Colonic mucosa (tissue), 4 donors: ENCODE results near the gene VDAC1. TPM values are rescaled to one million over a fixed set of nuclear protein-coding genes. Genes with fewer than 3 reads are reported as not detected.

Experiments used
- DNase-seq: peaks from one replicate; pipeline ENCODE4 v3.0.0-alpha.2; 2020
- H3K27ac ChIP-seq: fragments of 200-600 bp; one replicate; pipeline ENCODE4 v1.8.0; 2021
- H3K27me3 ChIP-seq: fragments of 200-600 bp; one replicate; pipeline ENCODE4 v1.8.0; 2021
- H3K36me3 ChIP-seq: fragments of 200-600 bp; one replicate; pipeline ENCODE4 v1.8.0; 2021
- H3K4me1 ChIP-seq: fragments of 200-600 bp; one replicate; pipeline ENCODE4 v1.8.0; 2021; ENCODE audit warnings: mild to moderate bottlenecking
- H3K4me3 ChIP-seq: fragments of 200-600 bp; one replicate; pipeline ENCODE4 v1.8.0; 2021
- H3K9ac ChIP-seq, 2 donors: one replicate each; pipeline ENCODE4 v1.7.0; 2013; ENCODE audit warnings: control low read depth in 2 of 2, low read depth in 2 of 2, low read length in 2 of 2
- H3K9me3 ChIP-seq: fragments of 200-600 bp; one replicate; pipeline ENCODE4 v1.8.0; 2021
- intact Hi-C: fragments of 100-400 bp; cut with DNase I; formaldehyde crosslinking; loops from one replicate; pipeline ENCODE4 v1.14.1; 2022
- total RNA-seq, 2 donors: library from RNA; stranded (reverse); fragmentation: NEBNext Ultra II Directional in 1 of 2; extraction: Animal tissue kit (Norgen Biotek cat#: 25700) in 1 of 2; gene quantifications; one replicate each; pipeline ENCODE4 v1.2.1, GENCODE V29; 2021
- TF ChIP-seq, protein P1 (sequence below): fragments of 200-600 bp; IDR thresholded peaks from one replicate; pipeline ENCODE4 v1.8.0; 2022; ENCODE audit warnings: antibody characterized with exemption, mild to moderate bottlenecking
- donor health status: healthy.
- donor health status: DM: no; HTN: no; CAD: no.
- donor health status: DM: no; HTN: no; CAD: no.

VDAC1 gene
- total RNA-seq, 2 donors from 2014 or later: 297 to 306 TPM

DNA sequence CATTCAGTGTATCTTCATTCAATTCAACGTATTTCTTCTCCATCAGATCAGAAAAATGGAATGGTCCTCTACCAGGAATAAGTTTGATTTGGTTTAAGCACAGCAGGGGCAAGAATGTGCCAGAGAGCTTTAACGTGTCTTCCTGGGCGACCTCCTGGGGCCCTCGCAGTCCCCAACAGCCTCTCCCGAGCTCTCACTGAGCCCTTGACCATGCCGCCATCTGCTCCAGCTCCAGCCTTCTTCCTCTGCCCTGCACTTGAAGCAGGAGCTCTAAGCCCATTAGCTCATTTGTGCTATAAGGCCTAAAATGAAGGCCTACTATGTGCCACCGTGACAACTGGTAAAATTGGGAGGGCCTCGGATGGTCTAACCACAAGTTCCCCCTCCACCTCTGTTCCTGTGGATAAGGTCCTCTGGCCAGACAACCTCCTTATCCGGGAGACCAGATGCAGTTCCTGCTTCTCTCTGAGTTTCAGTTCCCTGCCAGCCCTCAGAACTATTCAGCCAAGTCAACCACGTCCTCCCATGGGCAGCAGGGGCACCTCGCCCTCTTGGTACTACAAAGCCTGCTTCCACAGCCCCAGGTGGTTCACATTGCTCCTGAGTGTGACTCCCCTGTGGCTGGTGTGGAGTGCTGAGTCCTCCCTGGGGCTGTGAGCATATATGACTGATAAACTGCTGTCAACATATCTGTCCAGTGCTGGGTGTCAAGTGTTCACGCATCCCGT lies 72.2 kb downstream of the VDAC1 start:
- Histone ChIP-seq H3K4me1 (no peaks in the 10 kb centered on the region), H3K9ac (no peak overlapping the region), H3K27ac (no peak overlapping the region), H3K36me3 (no peaks in the 10 kb centered on the region), H3K27me3 (no peaks in the 10 kb centered on the region), H3K9me3 (no peaks in the 10 kb centered on the region), H3K4me3 (no peak overlapping the region)
- TF ChIP-seq, protein P1, sequence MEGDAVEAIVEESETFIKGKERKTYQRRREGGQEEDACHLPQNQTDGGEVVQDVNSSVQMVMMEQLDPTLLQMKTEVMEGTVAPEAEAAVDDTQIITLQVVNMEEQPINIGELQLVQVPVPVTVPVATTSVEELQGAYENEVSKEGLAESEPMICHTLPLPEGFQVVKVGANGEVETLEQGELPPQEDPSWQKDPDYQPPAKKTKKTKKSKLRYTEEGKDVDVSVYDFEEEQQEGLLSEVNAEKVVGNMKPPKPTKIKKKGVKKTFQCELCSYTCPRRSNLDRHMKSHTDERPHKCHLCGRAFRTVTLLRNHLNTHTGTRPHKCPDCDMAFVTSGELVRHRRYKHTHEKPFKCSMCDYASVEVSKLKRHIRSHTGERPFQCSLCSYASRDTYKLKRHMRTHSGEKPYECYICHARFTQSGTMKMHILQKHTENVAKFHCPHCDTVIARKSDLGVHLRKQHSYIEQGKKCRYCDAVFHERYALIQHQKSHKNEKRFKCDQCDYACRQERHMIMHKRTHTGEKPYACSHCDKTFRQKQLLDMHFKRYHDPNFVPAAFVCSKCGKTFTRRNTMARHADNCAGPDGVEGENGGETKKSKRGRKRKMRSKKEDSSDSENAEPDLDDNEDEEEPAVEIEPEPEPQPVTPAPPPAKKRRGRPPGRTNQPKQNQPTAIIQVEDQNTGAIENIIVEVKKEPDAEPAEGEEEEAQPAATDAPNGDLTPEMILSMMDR: no peak
- intact Hi-C loops: no loop called here
- no peak for DNase-seq

DNA sequence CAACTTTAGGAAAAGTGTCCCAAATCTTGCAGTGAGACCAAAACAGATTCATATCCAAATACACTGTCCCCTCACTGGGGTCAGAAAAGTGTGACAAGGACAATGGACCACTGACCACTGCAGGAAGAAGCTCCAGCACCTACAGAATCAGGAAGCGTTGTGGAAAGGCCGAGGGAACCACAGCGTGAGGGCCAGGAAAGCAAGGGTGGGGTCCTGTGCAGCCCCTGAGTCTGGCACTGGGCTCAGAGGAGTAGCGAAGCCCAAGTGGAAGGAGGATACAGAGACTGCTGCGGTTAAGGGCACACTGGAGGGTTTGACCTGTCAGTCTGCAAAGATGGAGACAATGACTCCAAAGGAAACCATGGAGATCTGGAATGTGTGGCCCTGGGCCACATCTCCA lies 73.2 kb downstream of the VDAC1 start:
- intact Hi-C loops: no loop called here
- Histone ChIP-seq H3K36me3 (no peaks in the 10 kb centered on the region), H3K27me3 (no peaks in the 10 kb centered on the region), H3K4me3 (no peak overlapping the region), H3K9ac (no peak overlapping the region), H3K27ac (no peak overlapping the region), H3K4me1 (no peaks in the 10 kb centered on the region), H3K9me3 (no peaks in the 10 kb centered on the region)
- TF ChIP-seq, protein P1: no peak
- DNase-seq: no peak

- Histone ChIP-seq H3K9me3 (no peaks in the 10 kb centered on the region), H3K9ac (no peak overlapping the region), H3K4me3 (no peak overlapping the region), H3K36me3 (no peaks in the 10 kb centered on the region), H3K27ac (no peak overlapping the region), H3K4me1 (no peaks in the 10 kb centered on the region), H3K27me3 (no peaks in the 10 kb centered on the region)
- TF ChIP-seq, protein P1: no peak
- intact Hi-C loops: no loop called here
- DNase-seq: no peak
Observed at GRCh38 chr5:133930813-133931090, 74.0 kb downstream of the VDAC1 start.

DNA sequence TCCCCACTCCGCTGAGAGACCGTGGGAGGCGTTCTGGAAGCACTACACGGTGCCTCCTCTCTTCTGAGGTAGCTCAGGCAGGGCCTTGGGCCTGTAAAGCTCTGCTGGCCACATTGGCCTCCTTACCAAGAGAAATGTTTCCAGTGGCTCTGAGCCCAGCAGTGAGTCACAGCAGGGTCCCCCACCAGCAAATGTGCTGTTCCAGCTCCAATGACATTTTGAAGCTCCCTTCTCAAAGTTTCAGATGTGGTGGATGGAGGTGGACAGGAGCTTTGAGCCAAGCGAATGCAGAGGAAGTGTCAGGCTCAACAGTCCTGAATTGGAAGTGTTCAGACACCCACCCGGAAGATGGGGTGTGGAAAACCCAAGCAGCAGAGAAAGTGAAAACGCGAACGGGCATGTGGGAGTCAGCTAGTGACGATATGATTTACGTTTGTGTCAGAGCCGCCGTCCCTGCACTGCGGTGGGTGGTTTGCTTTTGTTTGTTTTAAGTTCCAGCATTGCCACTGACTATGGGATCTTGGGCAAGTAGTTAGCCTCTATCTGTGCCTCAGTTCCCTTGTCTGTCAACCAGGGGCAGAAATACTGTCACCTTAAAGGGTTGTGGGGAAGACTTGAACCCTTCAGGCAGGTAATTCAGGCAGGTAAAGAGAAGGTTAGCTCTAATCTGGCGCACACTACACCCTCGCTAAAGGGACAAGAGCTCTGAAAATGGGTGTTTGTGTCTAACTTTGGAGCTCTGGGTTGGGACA lies 74.5 kb downstream of the VDAC1 start:
- peak overlapping the region in 1 of 2 donors; percentile 7 for H3K9ac ChIP-seq
- H3K27me3 ChIP-seq: no peaks in the 10 kb centered on the region
- TF ChIP-seq, protein P1: no peak
- no peak overlapping the region for H3K27ac ChIP-seq
- no peaks in the 10 kb centered on the region for H3K4me1 ChIP-seq
- intact Hi-C loops: no loop called here
- no peak overlapping the region for H3K4me3 ChIP-seq
- no peak for DNase-seq
- no peaks in the 10 kb centered on the region for H3K9me3 ChIP-seq
- H3K36me3 ChIP-seq: no peaks in the 10 kb centered on the region

- no peaks in the 10 kb centered on the region for H3K4me1 ChIP-seq
- no peak for DNase-seq
- intact Hi-C loops: no loop called here
- no peaks in the 10 kb centered on the region for H3K9me3 ChIP-seq
- no peaks in the 10 kb centered on the region for H3K27me3 ChIP-seq
- no peak overlapping the region for H3K27ac ChIP-seq
- no peaks in the 10 kb centered on the region for H3K36me3 ChIP-seq
- TF ChIP-seq, protein P1: no peak
- H3K9ac ChIP-seq: no peak overlapping the region
- H3K4me3 ChIP-seq: no peak overlapping the region
Observed at GRCh38 chr5:133928587-133929393, 76.0 kb downstream of the VDAC1 start.
